Natural killer cell (primary cell): Measurements from ENCODE around the gene KCNS1. TPM values are rescaled to one million over a fixed set of nuclear protein-coding genes. Genes with fewer than 3 reads are reported as not detected.

Experiments
- ATAC-seq, 3 donors: fragments of 150-1000 bp in 2 of 3; fragments of 200-7000 bp in 1 of 3; cut with Tn5 transposase; 1 replicate in 1 of 3; 2 replicates in 2 of 3; pipeline ENCODE4 v1.10.0; 2021; ENCODE audit warnings: mild to moderate bottlenecking in 2 of 3, moderate library complexity in 2 of 3
- DNase-seq, 2 donors: peaks; one replicate each; pipeline versions ENCODE4 v3.0.0 to v3.0.0-alpha.2; 2013 to 2021; ENCODE audit warnings: mixed read lengths in 1 of 2
- H3K27ac ChIP-seq: one replicate; pipeline ENCODE4 v1.5.1; 2013; ENCODE audit warnings: mild to moderate bottlenecking, low read length
- H3K27me3 ChIP-seq: one replicate; pipeline ENCODE4 v1.6.1; 2013; ENCODE audit warnings: low read length; ENCODE audit not compliant: control insufficient read depth, insufficient read depth
- H3K36me3 ChIP-seq: one replicate; pipeline ENCODE4 v1.6.1; 2013; ENCODE audit warnings: low read length; ENCODE audit not compliant: control insufficient read depth, insufficient read depth
- H3K4me1 ChIP-seq: one replicate; pipeline ENCODE4 v1.6.1; 2013; ENCODE audit warnings: low read length; ENCODE audit not compliant: control insufficient read depth, insufficient read depth
- H3K4me3 ChIP-seq: one replicate; pipeline ENCODE4 v1.5.1; 2013; ENCODE audit warnings: low read length
- H3K9me3 ChIP-seq: one replicate; pipeline ENCODE4 v1.6.1; 2013; ENCODE audit warnings: low read length; ENCODE audit not compliant: control insufficient read depth, insufficient read depth
- H3K27ac Mint-ChIP-seq, 2 donors: one replicate each; pipeline ENCODE4 v1.8.0; 2022; ENCODE audit warnings: mild to moderate bottlenecking in 2 of 2, mixed read lengths in 2 of 2, moderate library complexity in 1 of 2
- H3K27me3 Mint-ChIP-seq, 2 donors: one replicate each; pipeline ENCODE4 v1.8.0; 2022; ENCODE audit warnings: low read depth in 2 of 2, mixed read lengths in 2 of 2
- H3K36me3 Mint-ChIP-seq: one replicate; pipeline ENCODE4 v1.8.0; 2022; ENCODE audit warnings: mixed read lengths
- H3K4me1 Mint-ChIP-seq, 2 donors: one replicate each; pipeline ENCODE4 v1.8.0; 2022; ENCODE audit warnings: mixed read lengths in 2 of 2
- H3K4me3 Mint-ChIP-seq: one replicate; pipeline ENCODE4 v1.8.0; 2022; ENCODE audit warnings: mild to moderate bottlenecking, moderate library complexity, mixed read lengths
- H3K9me3 Mint-ChIP-seq, 2 donors: one replicate each; pipeline ENCODE4 v1.8.0; 2022; ENCODE audit warnings: mixed read lengths in 2 of 2
- WGBS: methylation state at CpG from one replicate; pipeline ENCODE4 v1.1.7; 2013; ENCODE audit warnings: missing lambda C conversion rate; ENCODE audit not compliant: insufficient coverage; 5-methylcytosine and 5-hydroxymethylcytosine counted together
- intact Hi-C: fragments of 100-400 bp; cut with micrococcal nuclease; formaldehyde crosslinking; loops from one replicate; pipeline ENCODE4 v1.14.2; 2022
- total RNA-seq, 4 donors: library from RNA; stranded (reverse); fragments of 120-200 nt in 1 of 4; gene quantifications; one replicate each; pipeline versions ENCODE4 v1.2.3 to v1.2.4, GENCODE V29; 2013 to 2022
- TF ChIP-seq, protein P1 (sequence below): fragments of 200-600 bp; IDR thresholded peaks from one replicate; pipeline ENCODE4 v1.8.0; 2022; ENCODE audit warnings: antibody characterized with exemption

The KCNS1 gene
- total RNA-seq, 3 donors from 2014 or later (not counting 1 experiment from before 2014, with no cell fraction given) = not detected

DNA sequence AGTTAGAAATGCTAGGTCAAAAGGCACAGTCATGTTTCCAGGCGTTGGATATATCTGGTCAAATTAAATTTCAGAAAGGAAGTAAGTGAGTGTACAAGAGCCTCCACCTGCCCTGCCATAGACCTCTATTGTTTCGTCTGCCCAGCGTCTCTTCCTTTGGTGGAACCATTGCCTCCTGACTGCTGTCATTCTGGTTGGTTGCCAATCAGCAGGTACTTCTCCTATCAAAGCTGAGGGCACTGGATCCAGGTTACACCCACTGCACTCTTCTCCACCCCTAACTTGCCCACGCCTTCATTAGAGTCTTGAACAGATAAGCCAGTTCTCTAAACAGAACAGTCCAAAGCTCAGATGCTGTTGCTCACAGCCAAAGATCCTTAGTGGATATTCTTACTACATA is 16.7 kb upstream of the KCNS1 start:
- no peaks in the 10 kb centered on the region for H3K27me3 ChIP-seq
- Mint-ChIP-seq H3K4me1 (no peaks in the 10 kb centered on the region), H3K4me3 (no peak overlapping the region), H3K27me3 (peaks cover 9 to 26% of the 10 kb centered on the region in 2 donors), H3K9me3 (no peaks in the 10 kb centered on the region), H3K27ac (no peak overlapping the region), H3K36me3 (no peaks in the 10 kb centered on the region)
- H3K27ac ChIP-seq = no peak overlapping the region
- H3K4me1 ChIP-seq = no peaks in the 10 kb centered on the region
- ATAC-seq (no peak), DNase-seq (no peak)
- WGBS = 78% methylated on average over 4 of the region's 4 CpGs
- TF ChIP-seq, protein P1, sequence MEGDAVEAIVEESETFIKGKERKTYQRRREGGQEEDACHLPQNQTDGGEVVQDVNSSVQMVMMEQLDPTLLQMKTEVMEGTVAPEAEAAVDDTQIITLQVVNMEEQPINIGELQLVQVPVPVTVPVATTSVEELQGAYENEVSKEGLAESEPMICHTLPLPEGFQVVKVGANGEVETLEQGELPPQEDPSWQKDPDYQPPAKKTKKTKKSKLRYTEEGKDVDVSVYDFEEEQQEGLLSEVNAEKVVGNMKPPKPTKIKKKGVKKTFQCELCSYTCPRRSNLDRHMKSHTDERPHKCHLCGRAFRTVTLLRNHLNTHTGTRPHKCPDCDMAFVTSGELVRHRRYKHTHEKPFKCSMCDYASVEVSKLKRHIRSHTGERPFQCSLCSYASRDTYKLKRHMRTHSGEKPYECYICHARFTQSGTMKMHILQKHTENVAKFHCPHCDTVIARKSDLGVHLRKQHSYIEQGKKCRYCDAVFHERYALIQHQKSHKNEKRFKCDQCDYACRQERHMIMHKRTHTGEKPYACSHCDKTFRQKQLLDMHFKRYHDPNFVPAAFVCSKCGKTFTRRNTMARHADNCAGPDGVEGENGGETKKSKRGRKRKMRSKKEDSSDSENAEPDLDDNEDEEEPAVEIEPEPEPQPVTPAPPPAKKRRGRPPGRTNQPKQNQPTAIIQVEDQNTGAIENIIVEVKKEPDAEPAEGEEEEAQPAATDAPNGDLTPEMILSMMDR = no peak
- intact Hi-C loops = no loop called here
- H3K36me3 ChIP-seq = no peaks in the 10 kb centered on the region
- H3K9me3 ChIP-seq = no peaks in the 10 kb centered on the region
- H3K4me3 ChIP-seq = no peak overlapping the region

DNA sequence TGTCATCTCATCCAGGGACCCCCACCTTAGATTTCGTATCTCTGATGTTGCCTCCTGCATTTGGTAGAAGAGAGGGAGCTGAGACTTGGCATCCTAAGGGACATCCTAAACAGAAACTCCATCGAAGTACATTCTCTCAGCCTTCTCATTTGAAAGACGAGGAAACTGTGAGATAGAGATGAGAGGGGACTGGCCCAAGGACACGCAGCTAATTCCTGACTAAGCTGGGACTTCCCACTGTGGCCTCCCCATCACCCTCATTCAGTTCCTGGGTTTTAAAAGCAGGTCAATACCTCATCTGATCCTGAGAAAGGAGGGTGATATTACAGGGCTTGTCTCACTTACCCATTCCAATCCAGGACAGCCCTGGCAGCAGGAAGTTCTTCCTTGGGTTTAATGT is 14.9 kb upstream of the KCNS1 start:
- no peak overlapping the region for H3K4me3 Mint-ChIP-seq
- H3K27ac Mint-ChIP-seq = no peak overlapping the region
- H3K4me1 Mint-ChIP-seq = no peaks in the 10 kb centered on the region
- Histone ChIP-seq H3K9me3 (no peaks in the 10 kb centered on the region), H3K4me1 (no peaks in the 10 kb centered on the region), H3K27ac (no peak overlapping the region), H3K27me3 (no peaks in the 10 kb centered on the region), H3K4me3 (no peak overlapping the region), H3K36me3 (no peaks in the 10 kb centered on the region)
- TF ChIP-seq, protein P1 = no peak
- H3K9me3 Mint-ChIP-seq = no peaks in the 10 kb centered on the region
- H3K36me3 Mint-ChIP-seq = no peaks in the 10 kb centered on the region
- WGBS = 73% methylated on average over 2 of the region's 4 CpGs
- peaks cover 9 to 26% of the 10 kb centered on the region in 2 donors for H3K27me3 Mint-ChIP-seq
- DNase-seq = no peak
- ATAC-seq = no peak
- intact Hi-C loops = no loop called here

DNA sequence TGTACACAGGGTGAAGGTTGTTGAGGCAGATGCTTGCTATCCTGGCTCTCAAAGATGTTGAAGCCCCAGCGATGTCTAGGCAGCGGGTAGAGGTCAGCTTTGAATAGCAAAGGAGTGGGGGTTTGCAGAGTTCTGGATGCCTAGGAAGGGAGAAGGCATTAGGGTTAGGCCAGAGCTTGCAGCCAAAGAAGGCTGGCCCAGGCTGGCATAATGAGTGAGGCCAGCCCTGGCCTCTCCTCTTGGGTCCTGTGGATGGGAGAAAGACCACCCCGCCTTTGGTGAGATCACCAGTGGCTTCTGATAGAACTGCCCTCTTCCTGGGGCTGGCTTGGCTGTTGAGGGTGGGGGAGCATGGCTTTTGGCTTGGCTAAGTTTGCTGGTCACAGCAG is 14.5 kb upstream of the KCNS1 start:
- Mint-ChIP-seq H3K9me3 (no peaks in the 10 kb centered on the region), H3K27ac (no peak overlapping the region), H3K36me3 (no peaks in the 10 kb centered on the region), H3K4me3 (no peak overlapping the region), H3K4me1 (no peaks in the 10 kb centered on the region), H3K27me3 (peaks cover 8 to 26% of the 10 kb centered on the region in 2 donors)
- Histone ChIP-seq H3K4me3 (no peak overlapping the region), H3K9me3 (no peaks in the 10 kb centered on the region), H3K4me1 (no peaks in the 10 kb centered on the region), H3K27me3 (no peaks in the 10 kb centered on the region), H3K27ac (no peak overlapping the region), H3K36me3 (no peaks in the 10 kb centered on the region)
- DNase-seq (no peak), ATAC-seq (no peak)
- TF ChIP-seq, protein P1 = no peak
- WGBS = 85% methylated on average over 3 of the region's 3 CpGs
- intact Hi-C loops = no loop called here
